GM21381 (cell line): ENCODE data around the gene TCIRG1.
"Not testable (repeated sequence)": the region's sequence is repeated elsewhere in the genome, so short reads cannot be mapped to it uniquely, and the experiment has no call there.

Experiments
- ATAC-seq: cut with Tn5 transposase; IDR thresholded peaks from one replicate; pipeline ENCODE4 v1.9.1; 2021; ENCODE audit warnings: mild to moderate bottlenecking, moderate library complexity; ENCODE audit not compliant: unreplicated experiment

TCIRG1 gene

GRCh38 chr11:68082481-68082880, 43.7 kb downstream of the TCIRG1 start:
- no peak for ATAC-seq

GRCh38 chr11:68083517-68083916, 44.7 kb downstream of the TCIRG1 start:
- no peak for ATAC-seq

- ATAC-seq, result no peak
Measured at GRCh38 chr11:68089679-68090078, 50.9 kb downstream of the TCIRG1 start.

GRCh38 chr11:68090287-68090686, 51.5 kb downstream of the TCIRG1 start:
- no peak for ATAC-seq

GRCh38 chr11:68090706-68091105, 51.9 kb downstream of the TCIRG1 start:
- no peak for ATAC-seq

- no peak for ATAC-seq
Measured at GRCh38 chr11:68092411-68092810, 53.6 kb downstream of the TCIRG1 start.

- not testable (repeated sequence) for ATAC-seq
Measured at GRCh38 chr11:68092946-68093345, 54.1 kb downstream of the TCIRG1 start.

- ATAC-seq, result no peak
Measured at GRCh38 chr11:68093565-68093964, 54.7 kb downstream of the TCIRG1 start.

GRCh38 chr11:68096962-68097361, 58.1 kb downstream of the TCIRG1 start:
- no peak for ATAC-seq

GRCh38 chr11:68099057-68099456, 60.2 kb downstream of the TCIRG1 start:
- no peak for ATAC-seq

GRCh38 chr11:68099474-68100405, 60.9 kb downstream of the TCIRG1 start:
- ATAC-seq, result peak; percentile 58
